Small intestine (tissue), 7 donors: ENCODE data around the gene GGT6. TPM values are rescaled to one million over a fixed set of nuclear protein-coding genes. Genes with fewer than 3 reads are reported as not detected.

Experiments used
- DNase-seq, 2 donors: peaks; one replicate each; pipeline versions ENCODE4 v3.0.0 to v3.0.0-alpha.2; 2013
- FAIRE-seq: peaks from 2 replicates; lab custom pipeline; 2012; peaks lifted over from hg19 to GRCh38; lab: Jason Lieb, UNC
- H3K27ac ChIP-seq, 3 donors: one replicate each; pipeline ENCODE4 v1.5.1; 2013; ENCODE audit warnings: low read length in 2 of 3, mild to moderate bottlenecking in 2 of 3, control low read depth in 1 of 3, inconsistent platforms in 1 of 3, low read depth in 1 of 3, moderate library complexity in 1 of 3
- H3K27me3 ChIP-seq, 3 donors: one replicate each; pipeline ENCODE4 v1.6.1; 2013; ENCODE audit warnings: low read length in 3 of 3, inconsistent platforms in 1 of 3; ENCODE audit not compliant: control insufficient read depth in 3 of 3, insufficient read depth in 3 of 3
- H3K36me3 ChIP-seq, 3 donors: one replicate each; pipeline ENCODE4 v1.6.1; 2013; ENCODE audit warnings: low read length in 3 of 3, inconsistent platforms in 1 of 3, low read depth in 1 of 3, mild to moderate bottlenecking in 1 of 3, moderate library complexity in 1 of 3; ENCODE audit not compliant: control insufficient read depth in 3 of 3, insufficient read depth in 2 of 3
- H3K4me1 ChIP-seq, 3 donors: one replicate each; pipeline ENCODE4 v1.6.1; 2013; ENCODE audit warnings: low read length in 2 of 3, inconsistent platforms in 1 of 3, low read depth in 1 of 3, mild to moderate bottlenecking in 1 of 3, moderate library complexity in 1 of 3; ENCODE audit not compliant: control insufficient read depth in 3 of 3, insufficient read depth in 2 of 3
- H3K4me3 ChIP-seq, 3 donors: one replicate each; pipeline ENCODE4 v1.5.1; 2013; ENCODE audit warnings: low read length in 3 of 3, control low read depth in 1 of 3, inconsistent platforms in 1 of 3, low read depth in 1 of 3, mild to moderate bottlenecking in 1 of 3, moderate library complexity in 1 of 3
- H3K9me3 ChIP-seq, 2 donors: one replicate each; pipeline ENCODE4 v1.6.1; 2013; ENCODE audit warnings: low read depth in 1 of 2, low read length in 1 of 2; ENCODE audit not compliant: control insufficient read depth in 2 of 2, insufficient read depth in 1 of 2
- WGBS, 3 donors: extraction: QIAGEN DNeasy Blood & Tissue Kit; methylation state at CpG; one replicate each; pipeline ENCODE4 v1.1.7; 2013; 5-methylcytosine and 5-hydroxymethylcytosine counted together
- polyA plus RNA-seq, 4 donors: library from polyadenylated mRNA; stranded (reverse) in 3 of 4; unstranded in 1 of 4; fragments of 200-250 nt in 3 of 4; fragments of 120-200 nt in 1 of 4; gene quantifications; one replicate each; pipeline versions ENCODE4 v1.2.1 to v1.2.3, GENCODE V29; 2013
- donor health status: healthy with polysubstance abuse.
- donor health status: control.
- donor health status: control.
- donor health status: Bipolar disorder and iron deficiency.
- donor health status: healthy.

GGT6 gene
- polyA plus RNA-seq, 4 donors = 4.5 to 63.9 (median 21.4) TPM

GRCh38 chr17:4530799-4531730, 29.3 kb downstream of the GGT6 start:
- no peak for FAIRE-seq
- Histone ChIP-seq H3K36me3 (peaks cover 0 to 62% (median 0%) of the 10 kb centered on the region in 3 donors), H3K4me1 (peaks cover 0 to 16% (median 0%) of the 10 kb centered on the region in 3 donors), H3K27ac (peak overlapping the region in 1 of 3 donors; percentile 73), H3K9me3 (no peaks in the 10 kb centered on the region), H3K27me3 (no peaks in the 10 kb centered on the region), H3K4me3 (no peak overlapping the region)
- WGBS, 3 donors = 73 to 89% (median 84%) methylated on average over 30 of the region's 30 CpGs
- no peak for DNase-seq

GRCh38 chr17:4529533-4530152, 30.7 kb downstream of the GGT6 start:
- 76 to 86% (median 80%) methylated on average over 10 to 13 of the region's 13 CpGs for WGBS, 3 donors
- no peak for FAIRE-seq
- peaks cover 0 to 65% (median 0%) of the 10 kb centered on the region in 3 donors for H3K36me3 ChIP-seq
- peaks cover 0 to 10% (median 0%) of the 10 kb centered on the region in 3 donors for H3K4me1 ChIP-seq
- DNase-seq = no peak
- no peak overlapping the region for H3K4me3 ChIP-seq
- peak overlapping the region in 1 of 3 donors; percentile 73 for H3K27ac ChIP-seq
- H3K27me3 ChIP-seq = no peaks in the 10 kb centered on the region
- H3K9me3 ChIP-seq = no peaks in the 10 kb centered on the region

GRCh38 chr17:4527566-4528125, 32.7 kb downstream of the GGT6 start:
- Histone ChIP-seq H3K9me3 (no peaks in the 10 kb centered on the region), H3K27me3 (no peaks in the 10 kb centered on the region), H3K36me3 (peaks cover 0 to 50% (median 0%) of the 10 kb centered on the region in 3 donors), H3K4me1 (no peaks in the 10 kb centered on the region), H3K4me3 (no peak overlapping the region), H3K27ac (peak overlapping the region in 1 of 3 donors; percentile 46)
- FAIRE-seq = no peak
- WGBS, 3 donors = 72 to 86% (median 83%) methylated on average over 12 of the region's 12 CpGs
- no peak for DNase-seq

- no peak for DNase-seq
- Histone ChIP-seq H3K9me3 (no peaks in the 10 kb centered on the region), H3K27ac (no peak overlapping the region), H3K4me1 (no peaks in the 10 kb centered on the region), H3K27me3 (no peaks in the 10 kb centered on the region), H3K36me3 (peaks cover 0 to 50% (median 0%) of the 10 kb centered on the region in 3 donors), H3K4me3 (no peak overlapping the region)
- WGBS, 3 donors = 73 to 89% (median 78%) methylated on average over 1 of the region's 1 CpG
- FAIRE-seq = no peak
Observed at GRCh38 chr17:4527134-4527533, 33.2 kb downstream of the GGT6 start.

GRCh38 chr17:4525691-4526397, 34.5 kb downstream of the GGT6 start:
- no peak overlapping the region for H3K27ac ChIP-seq
- H3K4me3 ChIP-seq = no peak overlapping the region
- no peaks in the 10 kb centered on the region for H3K9me3 ChIP-seq
- H3K36me3 ChIP-seq = peaks cover 0 to 42% (median 0%) of the 10 kb centered on the region in 3 donors
- FAIRE-seq = no peak
- no peaks in the 10 kb centered on the region for H3K27me3 ChIP-seq
- no peaks in the 10 kb centered on the region for H3K4me1 ChIP-seq
- no peak for DNase-seq
- WGBS, 3 donors = 82 to 91% (median 87%) methylated on average over 11 of the region's 11 CpGs

GRCh38 chr17:4523946-4524345, 36.4 kb downstream of the GGT6 start:
- H3K9me3 ChIP-seq = no peaks in the 10 kb centered on the region
- peaks cover 0 to 41% (median 0%) of the 10 kb centered on the region in 3 donors for H3K36me3 ChIP-seq
- H3K27ac ChIP-seq = no peak overlapping the region
- no peaks in the 10 kb centered on the region for H3K4me1 ChIP-seq
- no peak overlapping the region for H3K4me3 ChIP-seq
- FAIRE-seq (no peak), DNase-seq (no peak)
- 83 to 94% (median 84%) methylated on average over 8 of the region's 8 CpGs for WGBS, 3 donors
- H3K27me3 ChIP-seq = no peaks in the 10 kb centered on the region

- DNase-seq (no peak), FAIRE-seq (no peak)
- WGBS, 3 donors = 85 to 92% (median 86%) methylated on average over 6 of the region's 6 CpGs
- Histone ChIP-seq H3K4me3 (no peak overlapping the region), H3K9me3 (no peaks in the 10 kb centered on the region), H3K27me3 (no peaks in the 10 kb centered on the region), H3K36me3 (peaks cover 0 to 39% (median 0%) of the 10 kb centered on the region in 3 donors), H3K27ac (peak overlapping the region in 1 of 3 donors; percentile 63), H3K4me1 (no peaks in the 10 kb centered on the region)
Observed at GRCh38 chr17:4522661-4523060, 37.7 kb downstream of the GGT6 start.
